DND-41 (cell line): ENCODE measurements around the gene ZP1.

Experiments
- EZH2 ChIP-seq: IDR thresholded peaks from 3 replicates; pipeline ENCODE4 v1.6.1; 2012; ENCODE audit warnings: borderline replicate concordance, low read depth, mild to moderate bottlenecking, moderate library complexity, low read length, inconsistent platforms; ENCODE audit not compliant: severe bottlenecking
- TF ChIP-seq, protein P1 (sequence below): IDR thresholded peaks from 2 replicates; pipeline ENCODE4 v1.5.1; 2012; ENCODE audit warnings: borderline replicate concordance, low read length, moderate library complexity, mild to moderate bottlenecking; ENCODE audit not compliant: poor library complexity, severe bottlenecking; ENCODE audit errors: extremely low read depth

GRCh38 chr11:60855726-60856633, 11.4 kb upstream of the ZP1 start, which contains the start of gene PTGDR2:
- TF ChIP-seq, protein P1, sequence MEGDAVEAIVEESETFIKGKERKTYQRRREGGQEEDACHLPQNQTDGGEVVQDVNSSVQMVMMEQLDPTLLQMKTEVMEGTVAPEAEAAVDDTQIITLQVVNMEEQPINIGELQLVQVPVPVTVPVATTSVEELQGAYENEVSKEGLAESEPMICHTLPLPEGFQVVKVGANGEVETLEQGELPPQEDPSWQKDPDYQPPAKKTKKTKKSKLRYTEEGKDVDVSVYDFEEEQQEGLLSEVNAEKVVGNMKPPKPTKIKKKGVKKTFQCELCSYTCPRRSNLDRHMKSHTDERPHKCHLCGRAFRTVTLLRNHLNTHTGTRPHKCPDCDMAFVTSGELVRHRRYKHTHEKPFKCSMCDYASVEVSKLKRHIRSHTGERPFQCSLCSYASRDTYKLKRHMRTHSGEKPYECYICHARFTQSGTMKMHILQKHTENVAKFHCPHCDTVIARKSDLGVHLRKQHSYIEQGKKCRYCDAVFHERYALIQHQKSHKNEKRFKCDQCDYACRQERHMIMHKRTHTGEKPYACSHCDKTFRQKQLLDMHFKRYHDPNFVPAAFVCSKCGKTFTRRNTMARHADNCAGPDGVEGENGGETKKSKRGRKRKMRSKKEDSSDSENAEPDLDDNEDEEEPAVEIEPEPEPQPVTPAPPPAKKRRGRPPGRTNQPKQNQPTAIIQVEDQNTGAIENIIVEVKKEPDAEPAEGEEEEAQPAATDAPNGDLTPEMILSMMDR = no peak
- no peak for TF ChIP-seq EZH2
